ENCODE results near the gene RANBP10. TPM values are rescaled to one million over a fixed set of nuclear protein-coding genes. Genes with fewer than 3 reads are reported as not detected.

Gene RANBP10
- polyA plus RNA-seq, 4 donors = 21.6 to 28.5 (median 22.3) TPM

- DNase-seq (ENCODE audit: low read depth in 4 of 4, low spot score in 3 of 4) = no peak
Measured at GRCh38 chr16:67833030-67833414, 26.7 kb upstream of the RANBP10 start.

GRCh38 chr16:67828651-67829050, 22.3 kb upstream of the RANBP10 start:
- no peak for DNase-seq (ENCODE audit: low read depth in 4 of 4, low spot score in 3 of 4)

- no peak for DNase-seq (ENCODE audit: low read depth in 4 of 4, low spot score in 3 of 4)
Measured at GRCh38 chr16:67825906-67826305, 19.5 kb upstream of the RANBP10 start.

GRCh38 chr16:67825119-67825518, 18.8 kb upstream of the RANBP10 start:
- DNase-seq (ENCODE audit: low read depth in 4 of 4, low spot score in 3 of 4) = no peak

GRCh38 chr16:67822511-67822910, 16.2 kb upstream of the RANBP10 start:
- DNase-seq (ENCODE audit: low read depth in 4 of 4, low spot score in 3 of 4) = no peak

GRCh38 chr16:67820608-67821259, 14.4 kb upstream of the RANBP10 start:
- no peak for DNase-seq (ENCODE audit: low read depth in 4 of 4, low spot score in 3 of 4)

GRCh38 chr16:67814567-67814966, 8.2 kb upstream of the RANBP10 start:
- DNase-seq (ENCODE audit: low read depth in 4 of 4, low spot score in 3 of 4) = no peak

- DNase-seq (ENCODE audit: low read depth in 4 of 4, low spot score in 3 of 4) = no peak
Measured at GRCh38 chr16:67811899-67812298, 5.5 kb upstream of the RANBP10 start.

GRCh38 chr16:67807148-67807682, 855 bp upstream of the RANBP10 start:
- DNase-seq (ENCODE audit: low read depth in 4 of 4, low spot score in 3 of 4) = no peak

GRCh38 chr16:67805718-67806427, 487 bp downstream of the RANBP10 start:
- DNase-seq (ENCODE audit: low read depth in 4 of 4, low spot score in 3 of 4) = no peak

GRCh38 chr16:67804853-67805542, 1.4 kb downstream of the RANBP10 start:
- DNase-seq (ENCODE audit: low read depth in 4 of 4, low spot score in 3 of 4) = no peak

- DNase-seq (ENCODE audit: low read depth in 4 of 4, low spot score in 3 of 4) = no peak
Measured at GRCh38 chr16:67803894-67804293, 2.5 kb downstream of the RANBP10 start.

- DNase-seq (ENCODE audit: low read depth in 4 of 4, low spot score in 3 of 4) = no peak
Measured at GRCh38 chr16:67801883-67802282, 4.5 kb downstream of the RANBP10 start.

- DNase-seq (ENCODE audit: low read depth in 4 of 4, low spot score in 3 of 4) = no peak
Measured at GRCh38 chr16:67801241-67801640, 5.1 kb downstream of the RANBP10 start.

- DNase-seq (ENCODE audit: low read depth in 4 of 4, low spot score in 3 of 4) = no peak
Measured at GRCh38 chr16:67800338-67800926, 5.9 kb downstream of the RANBP10 start.

- no peak for DNase-seq (ENCODE audit: low read depth in 4 of 4, low spot score in 3 of 4)
Measured at GRCh38 chr16:67796099-67796718, 10.2 kb downstream of the RANBP10 start.

- DNase-seq (ENCODE audit: low read depth in 4 of 4, low spot score in 3 of 4) = no peak
Measured at GRCh38 chr16:67790071-67790470, 16.3 kb downstream of the RANBP10 start.

GRCh38 chr16:67786491-67786890, 19.9 kb downstream of the RANBP10 start:
- DNase-seq (ENCODE audit: low read depth in 4 of 4, low spot score in 3 of 4) = no peak

- no peak for DNase-seq (ENCODE audit: low read depth in 4 of 4, low spot score in 3 of 4)
Measured at GRCh38 chr16:67783353-67783725, 23.0 kb downstream of the RANBP10 start.

GRCh38 chr16:67782567-67783352, 23.6 kb downstream of the RANBP10 start:
- no peak for DNase-seq (ENCODE audit: low read depth in 4 of 4, low spot score in 3 of 4)

Data from right renal pelvis (tissue), 4 donors.